Gastroesophageal sphincter (tissue), 4 donors: ENCODE measurements around the gene SEPHS1. TPM values are rescaled to one million over a fixed set of nuclear protein-coding genes. Genes with fewer than 3 reads are reported as not detected.

Experiments
- total RNA-seq, 4 donors: library from RNA; depleted of rRNA; stranded (reverse); fragments of >200 nt; gene quantifications; one replicate each; pipeline ENCODE4 v1.1.0, GENCODE V29; 2016

The SEPHS1 gene
- total RNA-seq, 4 donors from 2014 or later, result 42.4 to 57.0 (median 45.5) TPM

Other genes with a start within 250 kb of the SEPHS1 start
- gene OPTN, start 248.1 kb downstream of the SEPHS1 start, total RNA-seq, result 100 to 1,000 TPM in 1 of 4 donors, 10 to 100 TPM in 3; 69.0 to 103 (median 82.2) TPM
- 1 to 10 TPM in 1 of 4 donors, under 1 TPM in 1, not detected in 2; 0.08 to 1.1 TPM for gene MCM10, start 186.7 kb downstream of the SEPHS1 start, total RNA-seq
- gene UCMA, start 113.9 kb downstream of the SEPHS1 start, total RNA-seq, result not detected
- gene PHYH, start 48.2 kb downstream of the SEPHS1 start, total RNA-seq, result 10 to 100 TPM; 31.9 to 53.4 (median 36.4) TPM
- gene BEND7, start 180.7 kb upstream of the SEPHS1 start, total RNA-seq, result 10 to 100 TPM; 18.4 to 25.9 (median 22.5) TPM
- gene PRPF18, start 238.7 kb upstream of the SEPHS1 start, total RNA-seq, result 10 to 100 TPM; 22.8 to 32.8 (median 24.0) TPM